Neural cell (in vitro differentiated cells): ENCODE data around the gene MAS1. TPM values are rescaled to one million over a fixed set of nuclear protein-coding genes. Genes with fewer than 3 reads are reported as not detected.

Source experiments
- H2AFZ ChIP-seq: fragments of 200-600, 300-800 bp; sonication (generic), shearing (Covaris generic); 2 replicates; pipeline ENCODE4 v1.6.0; 2014; ENCODE audit warnings: low read depth, mild to moderate bottlenecking, antibody characterized with exemption, low read length, moderate library complexity
- H3F3A ChIP-seq: fragments of 200-600 bp; shearing (Covaris generic); 2 replicates; pipeline ENCODE4 v1.6.1; 2016; ENCODE audit warnings: mild to moderate bottlenecking, moderate library complexity, mixed read lengths, antibody characterized with exemption, low read length; ENCODE audit not compliant: insufficient read depth, poor library complexity, severe bottlenecking
- H3K27ac ChIP-seq: fragments of 200-600, 300-800 bp; sonication (generic), shearing (Covaris generic); 2 replicates; pipeline ENCODE4 v1.5.1; 2014; ENCODE audit warnings: mild to moderate bottlenecking, low read length, moderate library complexity
- H3K27me3 ChIP-seq: fragments of 300-800, 200-600 bp; sonication (generic), shearing (Covaris generic); 2 replicates; pipeline ENCODE4 v1.6.0; 2014; ENCODE audit warnings: mild to moderate bottlenecking, low read depth, low read length, moderate library complexity; ENCODE audit not compliant: insufficient read depth
- H3K36me3 ChIP-seq: fragments of 300-800, 200-600 bp; sonication (generic), shearing (Covaris generic); 2 replicates; pipeline ENCODE4 v1.5.1; 2014; ENCODE audit warnings: mild to moderate bottlenecking, antibody characterized with exemption, low read length, moderate library complexity; ENCODE audit not compliant: insufficient read depth
- H3K4me2 ChIP-seq: fragments of 300-800, 200-600 bp; sonication (generic), shearing (Covaris generic); 2 replicates; pipeline ENCODE4 v1.6.0; 2014; ENCODE audit warnings: mild to moderate bottlenecking, low read length
- H3K4me3 ChIP-seq: fragments of 300-800, 200-600 bp; sonication (generic), shearing (Covaris generic); 2 replicates; pipeline ENCODE4 v1.5.1; 2014; ENCODE audit warnings: mild to moderate bottlenecking, low read length, moderate library complexity
- H3K79me2 ChIP-seq: fragments of 200-600 bp; shearing (Covaris generic); replicated peaks from 2 replicates; pipeline ENCODE4 v1.6.0; 2014; ENCODE audit warnings: mild to moderate bottlenecking, low read length, moderate library complexity; ENCODE audit not compliant: insufficient read depth
- H3K9ac ChIP-seq: fragments of 300-800, 200-600 bp; sonication (generic), shearing (Covaris generic); 2 replicates; pipeline ENCODE4 v1.6.1; 2016; ENCODE audit warnings: mild to moderate bottlenecking, low read length, mixed read lengths
- H3K9me2 ChIP-seq: fragments of 200-600 bp; shearing (Covaris generic); 2 replicates; pipeline ENCODE4 v1.6.1; 2016; ENCODE audit warnings: mild to moderate bottlenecking, low read length, mixed read lengths; ENCODE audit not compliant: insufficient read depth
- H3K9me3 ChIP-seq: fragments of 200-600, 300-800 bp; sonication (generic), shearing (Covaris generic); 2 replicates; pipeline ENCODE4 v1.6.1; 2016; ENCODE audit warnings: mild to moderate bottlenecking, mixed run types, low read length, moderate library complexity, mixed read lengths
- H4K20me1 ChIP-seq: fragments of 200-600 bp; shearing (Covaris generic); 2 replicates; pipeline ENCODE4 v1.6.1; 2016; ENCODE audit warnings: mild to moderate bottlenecking, mixed run types; ENCODE audit not compliant: insufficient read depth
- EP300 ChIP-seq: fragments of 450-650 bp; conservative IDR thresholded peaks from 2 replicates; pipeline ENCODE4 v1.6.1; 2014; ENCODE audit warnings: antibody characterized with exemption, mild to moderate bottlenecking, moderate library complexity; ENCODE audit not compliant: poor library complexity, severe bottlenecking
- EZH2 ChIP-seq: fragments of 200-600, 300-800 bp; shearing (Covaris generic), sonication (generic); IDR thresholded peaks from 2 replicates; pipeline ENCODE4 v1.6.1; 2014; ENCODE audit warnings: antibody characterized with exemption, low read length, borderline replicate concordance, mild to moderate bottlenecking; ENCODE audit not compliant: insufficient read depth, poor library complexity, severe bottlenecking
- MXI1 ChIP-seq: fragments of 450-650 bp; conservative IDR thresholded peaks from 2 replicates; pipeline ENCODE4 v1.6.1; 2014; ENCODE audit warnings: antibody characterized with exemption, mild to moderate bottlenecking; ENCODE audit not compliant: poor library complexity, severe bottlenecking
- POLR2AphosphoS5 ChIP-seq: IDR thresholded peaks from 2 replicates; pipeline ENCODE4 v1.6.1; 2012
- RAD21 ChIP-seq: fragments of 450-650 bp; conservative IDR thresholded peaks from 2 replicates; pipeline ENCODE4 v1.6.1; 2014; ENCODE audit warnings: antibody characterized with exemption, mild to moderate bottlenecking, moderate library complexity
- REST ChIP-seq: IDR thresholded peaks from 2 replicates; pipeline ENCODE4 v1.6.1; 2012; ENCODE audit warnings: borderline replicate concordance
- SMC3 ChIP-seq: fragments of 450-650 bp; conservative IDR thresholded peaks from 2 replicates; pipeline ENCODE4 v1.6.1; 2014; ENCODE audit warnings: antibody characterized with exemption, mild to moderate bottlenecking, moderate library complexity; ENCODE audit not compliant: poor library complexity
- TAF1 ChIP-seq: IDR thresholded peaks from 2 replicates; pipeline ENCODE4 v1.6.1; 2012; ENCODE audit warnings: low read depth
- polyA plus RNA-seq: library from polyadenylated mRNA; depleted of rRNA; stranded (reverse); fragments of >200 nt; gene quantifications from 2 replicates; pipeline ENCODE4 v1.2.3, GENCODE V29; 2014
- TF ChIP-seq, protein P1 (sequence below): fragments of 450-650 bp; IDR thresholded peaks from 2 replicates; pipeline ENCODE4 v1.5.1; 2014; ENCODE audit warnings: antibody characterized with exemption, mild to moderate bottlenecking, moderate library complexity; ENCODE audit not compliant: poor library complexity, severe bottlenecking

Gene MAS1
- polyA plus RNA-seq, 1 donor from 2014 or later: not detected

DNA sequence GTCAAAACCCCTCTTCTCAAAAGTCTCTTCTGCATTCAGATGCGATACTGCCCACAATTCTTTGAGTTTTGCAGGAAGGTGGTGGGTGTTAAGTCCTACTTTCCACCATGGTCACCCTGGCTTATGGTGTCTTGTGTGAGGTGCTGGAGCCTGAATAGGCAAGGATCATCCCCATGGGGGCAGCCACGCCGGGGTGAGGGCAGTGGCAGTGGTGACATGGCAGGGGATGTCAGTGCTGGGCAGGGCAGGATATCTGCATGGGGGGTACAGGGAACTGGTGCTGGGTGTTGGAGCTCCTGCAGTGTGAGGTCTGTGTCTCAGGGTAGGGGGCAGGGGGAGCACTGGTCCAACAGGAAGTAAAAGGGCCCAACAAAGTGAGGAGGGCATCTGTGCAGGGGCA is 2.3 kb downstream of the MAS1 start:
- Histone ChIP-seq H3F3A (no peaks in the 10 kb centered on the region), H3K4me3 (no peak overlapping the region), H2AFZ (no peak overlapping the region), H3K4me2 (no peak overlapping the region), H3K9ac (no peak overlapping the region), H3K27ac (no peak overlapping the region), H3K27me3 (no peaks in the 10 kb centered on the region), H3K9me2 (no peaks in the 10 kb centered on the region), H4K20me1 (no peaks in the 10 kb centered on the region), H3K36me3 (no peaks in the 10 kb centered on the region), H3K79me2 (no peaks in the 10 kb centered on the region), H3K9me3 (no peaks in the 10 kb centered on the region)
- TF ChIP-seq SMC3: no peak
- TF ChIP-seq, protein P1, sequence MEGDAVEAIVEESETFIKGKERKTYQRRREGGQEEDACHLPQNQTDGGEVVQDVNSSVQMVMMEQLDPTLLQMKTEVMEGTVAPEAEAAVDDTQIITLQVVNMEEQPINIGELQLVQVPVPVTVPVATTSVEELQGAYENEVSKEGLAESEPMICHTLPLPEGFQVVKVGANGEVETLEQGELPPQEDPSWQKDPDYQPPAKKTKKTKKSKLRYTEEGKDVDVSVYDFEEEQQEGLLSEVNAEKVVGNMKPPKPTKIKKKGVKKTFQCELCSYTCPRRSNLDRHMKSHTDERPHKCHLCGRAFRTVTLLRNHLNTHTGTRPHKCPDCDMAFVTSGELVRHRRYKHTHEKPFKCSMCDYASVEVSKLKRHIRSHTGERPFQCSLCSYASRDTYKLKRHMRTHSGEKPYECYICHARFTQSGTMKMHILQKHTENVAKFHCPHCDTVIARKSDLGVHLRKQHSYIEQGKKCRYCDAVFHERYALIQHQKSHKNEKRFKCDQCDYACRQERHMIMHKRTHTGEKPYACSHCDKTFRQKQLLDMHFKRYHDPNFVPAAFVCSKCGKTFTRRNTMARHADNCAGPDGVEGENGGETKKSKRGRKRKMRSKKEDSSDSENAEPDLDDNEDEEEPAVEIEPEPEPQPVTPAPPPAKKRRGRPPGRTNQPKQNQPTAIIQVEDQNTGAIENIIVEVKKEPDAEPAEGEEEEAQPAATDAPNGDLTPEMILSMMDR: no peak

GRCh38 chr6:159894991-159895390 is 4.2 kb downstream of the MAS1 start:
- Histone ChIP-seq H3K79me2 (no peaks in the 10 kb centered on the region), H3K9me3 (no peaks in the 10 kb centered on the region), H3K27ac (no peak overlapping the region), H3K4me3 (no peak overlapping the region), H3K4me2 (no peak overlapping the region), H4K20me1 (no peaks in the 10 kb centered on the region), H3K36me3 (no peaks in the 10 kb centered on the region), H3F3A (no peaks in the 10 kb centered on the region), H3K9me2 (no peaks in the 10 kb centered on the region), H2AFZ (no peak overlapping the region), H3K9ac (no peak overlapping the region), H3K27me3 (no peaks in the 10 kb centered on the region)
- TF ChIP-seq POLR2AphosphoS5: no peak
- no peak for TF ChIP-seq EZH2
- TF ChIP-seq, protein P1: no peak
- no peak for TF ChIP-seq TAF1
- no peak for TF ChIP-seq REST
- no peak for TF ChIP-seq RAD21
- no peak for TF ChIP-seq SMC3
- TF ChIP-seq EP300: no peak
- no peak for TF ChIP-seq MXI1
